ENCODE data around the gene ASB15.

The ASB15 gene

DNA sequence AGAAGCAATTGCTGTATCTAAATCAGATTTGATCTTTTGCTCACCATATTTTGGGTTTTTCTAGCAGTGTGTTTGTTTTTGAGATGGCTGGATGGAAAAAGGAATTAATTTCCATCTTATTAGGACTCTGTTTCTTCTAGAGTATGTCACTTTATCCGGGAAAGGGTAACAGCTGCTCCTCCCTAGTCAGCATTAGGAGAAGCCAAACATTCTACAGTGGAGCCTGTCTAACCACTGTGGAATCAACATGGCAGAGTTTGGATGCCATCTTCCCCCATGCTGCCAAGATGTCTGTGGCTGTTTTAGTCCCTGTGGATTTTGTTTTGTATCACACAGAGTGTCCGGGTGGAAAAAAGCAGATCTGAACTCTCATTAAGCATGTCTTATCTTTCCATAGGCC, 38.0 kb downstream of the ASB15 start:
- no peak for DNase-seq

- DNase-seq, result no peak
Observed at GRCh38 chr7:123640583-123640982, 39.0 kb downstream of the ASB15 start.

DNA sequence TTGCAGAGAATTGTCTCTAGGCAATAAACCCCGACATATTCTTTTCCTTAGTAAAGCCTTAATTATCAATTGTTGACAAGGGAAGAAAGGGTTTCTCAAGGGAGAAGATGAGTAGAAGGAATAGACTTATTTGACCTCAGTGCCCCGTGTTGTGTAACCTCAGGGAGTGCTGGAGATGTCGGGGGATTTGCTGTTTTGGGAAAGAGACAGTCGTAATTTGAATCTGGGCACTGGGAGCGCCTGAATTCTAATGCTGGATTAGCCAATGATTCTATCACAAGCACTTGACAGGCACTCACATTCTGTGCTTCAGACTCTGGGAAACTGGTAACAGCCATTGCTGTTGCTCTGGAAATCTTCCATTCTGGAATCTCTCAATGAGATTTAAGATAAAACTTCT, 40.3 kb downstream of the ASB15 start:
- DNase-seq, result no peak

DNA sequence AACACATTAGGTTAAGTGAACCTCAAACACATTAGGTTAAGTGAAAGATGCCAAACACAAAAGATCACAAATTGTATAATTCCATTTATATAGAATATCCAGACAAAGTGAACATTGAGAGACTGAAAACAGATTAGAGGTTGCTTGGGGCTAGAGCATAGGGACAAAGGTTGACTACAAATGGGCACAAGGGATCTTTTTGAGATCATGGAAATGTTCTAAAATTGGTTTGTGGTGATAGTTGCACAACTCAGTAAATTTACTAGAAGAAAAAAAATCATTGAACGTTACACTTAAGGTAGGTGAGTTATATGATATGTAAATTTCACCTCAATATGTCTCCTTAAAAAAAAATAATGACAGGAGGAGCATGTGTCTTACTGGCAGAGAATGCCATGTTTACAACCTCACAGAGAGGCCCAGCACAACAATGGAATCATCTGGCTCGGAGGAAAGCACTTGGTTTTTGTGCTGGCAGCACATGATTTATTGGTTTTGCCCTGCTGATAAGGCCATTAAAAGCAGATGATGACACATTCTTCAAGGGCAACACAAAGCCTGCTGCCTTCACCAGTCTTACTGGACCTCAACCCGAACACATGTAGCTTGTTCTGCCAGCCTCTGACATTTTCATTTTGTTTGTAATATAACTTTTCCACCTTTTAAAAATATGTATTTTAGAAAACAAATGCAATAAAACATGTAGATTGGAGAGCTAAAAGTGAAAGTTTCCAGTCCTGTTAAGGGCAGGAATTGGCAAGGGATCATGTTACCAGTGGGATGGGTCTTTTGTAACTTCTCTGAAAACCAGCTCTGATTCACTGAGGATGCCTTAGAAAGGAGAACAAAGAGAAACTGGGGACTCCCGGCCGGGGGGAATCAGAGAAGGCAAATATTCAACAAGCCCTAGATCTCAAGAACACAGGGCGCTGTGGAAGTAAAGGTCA, 42.1 kb downstream of the ASB15 start:
- peak; percentile 10 to 41 for DNase-seq

GRCh38 chr7:123645516-123645915, 43.9 kb downstream of the ASB15 start:
- no peak for DNase-seq

GRCh38 chr7:123647106-123647730, 45.6 kb downstream of the ASB15 start:
- DNase-seq, result no peak

DNA sequence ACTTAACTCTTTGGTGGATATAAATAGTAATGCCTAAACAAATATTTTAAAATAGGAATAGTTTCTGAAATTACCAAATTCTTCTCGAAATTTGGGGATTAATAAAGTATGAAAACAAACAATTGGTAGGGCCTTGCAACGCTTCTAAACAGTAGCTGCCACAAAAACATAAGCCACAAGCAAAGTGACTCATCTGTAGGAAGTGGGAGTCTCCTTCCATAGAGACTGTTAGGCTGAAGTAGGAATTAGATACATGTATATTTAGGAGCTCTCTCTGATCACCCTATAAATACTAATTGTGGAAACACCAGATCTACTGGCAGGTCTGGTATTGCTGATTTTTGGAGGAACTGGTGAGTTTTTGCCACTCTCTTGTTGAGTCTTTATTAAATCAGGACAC, 48.3 kb downstream of the ASB15 start:
- DNase-seq, result no peak

- no peak for DNase-seq
Observed at GRCh38 chr7:123650595-123650994, 49.0 kb downstream of the ASB15 start.

DNA sequence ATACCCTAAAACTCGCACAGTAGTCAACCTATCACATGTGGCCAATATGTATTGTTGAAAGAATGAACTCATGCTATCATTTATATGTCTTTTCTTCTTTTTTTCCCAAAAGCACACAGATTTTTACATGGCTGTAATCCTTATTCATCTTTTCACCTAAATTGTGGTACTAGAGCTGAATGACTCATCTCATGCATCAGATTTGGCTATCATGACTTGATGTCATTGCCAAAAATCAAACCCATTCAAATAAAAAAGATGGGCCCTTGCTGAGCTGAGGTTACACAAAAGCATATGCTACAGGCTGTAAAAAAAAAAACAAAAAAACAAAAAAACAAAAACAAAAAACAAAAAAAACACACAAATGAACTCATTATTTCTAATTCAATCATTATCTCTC, 50.8 kb downstream of the ASB15 start:
- no peak for DNase-seq

DNA sequence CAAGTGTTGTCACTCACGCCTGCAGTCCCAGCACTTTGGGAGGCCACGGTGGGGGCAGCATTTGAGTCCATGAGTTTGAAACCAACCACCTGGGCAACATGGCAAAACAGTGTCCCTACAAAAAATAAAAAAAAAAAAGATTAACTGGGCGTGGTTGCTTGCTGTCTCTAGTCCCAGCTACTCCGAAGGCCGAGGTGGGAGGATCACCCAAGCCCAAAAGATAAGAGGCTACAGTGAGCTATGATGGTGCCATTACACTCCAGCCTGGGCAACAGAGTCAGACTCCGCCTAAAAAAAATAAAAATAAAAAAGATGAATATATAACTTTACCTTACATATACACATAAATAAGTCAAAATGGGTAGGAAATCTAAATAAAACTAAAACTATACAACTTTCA, 51.5 kb downstream of the ASB15 start:
- DNase-seq, result no peak

DNA sequence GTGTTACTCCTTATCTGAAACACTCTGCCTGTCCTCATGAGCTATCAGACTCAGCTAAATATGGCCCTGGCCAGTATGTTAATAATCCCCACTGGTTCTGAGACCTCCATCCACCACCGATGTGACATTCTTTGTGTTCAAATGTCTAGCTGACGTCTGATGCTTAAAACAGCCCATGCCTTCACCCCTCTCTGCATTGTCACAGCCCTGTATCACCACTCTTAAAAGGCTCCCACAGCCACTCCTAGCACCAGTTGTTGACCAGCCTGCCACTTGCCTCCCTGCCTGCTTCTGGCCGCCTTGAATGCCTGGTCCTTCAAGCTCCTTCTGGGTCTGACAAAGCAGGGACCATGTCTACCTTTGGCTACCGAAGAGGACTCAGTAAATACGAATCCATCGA, 54.0 kb downstream of the ASB15 start, which contains the start of gene LMOD2:
LMOD2 (plus strand) TSS at position 253 of the 400 bp plus-strand sequence; CDS start at position 351, 98 bp downstream.
- no peak for DNase-seq

GRCh38 chr7:123656544-123657303, 55.1 kb downstream of the ASB15 start:
- DNase-seq, result no peak

- DNase-seq, result no peak
Observed at GRCh38 chr7:123657304-123657685, 55.7 kb downstream of the ASB15 start.

- DNase-seq, result no peak
Observed at GRCh38 chr7:123658023-123658422, 56.4 kb downstream of the ASB15 start.

- DNase-seq, result no peak
Observed at GRCh38 chr7:123660514-123661354, 59.1 kb downstream of the ASB15 start.

DNA sequence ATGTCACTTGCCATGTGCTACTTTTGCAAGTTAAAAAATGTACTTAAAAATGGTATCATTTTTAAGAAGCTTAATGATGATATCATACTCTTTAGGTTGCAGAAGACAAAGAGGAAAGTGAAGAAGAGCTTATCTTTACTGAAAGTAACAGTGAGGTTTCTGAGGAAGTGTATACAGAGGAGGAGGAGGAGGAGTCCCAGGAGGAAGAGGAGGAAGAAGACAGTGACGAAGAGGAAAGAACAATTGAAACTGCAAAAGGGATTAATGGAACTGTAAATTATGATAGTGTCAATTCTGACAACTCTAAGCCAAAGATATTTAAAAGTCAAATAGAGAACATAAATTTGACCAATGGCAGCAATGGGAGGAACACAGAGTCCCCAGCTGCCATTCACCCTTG, 60.1 kb downstream of the ASB15 start:
- DNase-seq, result no peak

DNA sequence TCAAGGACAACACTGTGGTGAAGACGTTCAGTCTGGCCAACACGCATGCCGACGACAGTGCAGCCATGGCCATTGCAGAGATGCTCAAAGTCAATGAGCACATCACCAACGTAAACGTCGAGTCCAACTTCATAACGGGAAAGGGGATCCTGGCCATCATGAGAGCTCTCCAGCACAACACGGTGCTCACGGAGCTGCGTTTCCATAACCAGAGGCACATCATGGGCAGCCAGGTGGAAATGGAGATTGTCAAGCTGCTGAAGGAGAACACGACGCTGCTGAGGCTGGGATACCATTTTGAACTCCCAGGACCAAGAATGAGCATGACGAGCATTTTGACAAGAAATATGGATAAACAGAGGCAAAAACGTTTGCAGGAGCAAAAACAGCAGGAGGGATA, 60.7 kb downstream of the ASB15 start:
- no peak for DNase-seq

DNA sequence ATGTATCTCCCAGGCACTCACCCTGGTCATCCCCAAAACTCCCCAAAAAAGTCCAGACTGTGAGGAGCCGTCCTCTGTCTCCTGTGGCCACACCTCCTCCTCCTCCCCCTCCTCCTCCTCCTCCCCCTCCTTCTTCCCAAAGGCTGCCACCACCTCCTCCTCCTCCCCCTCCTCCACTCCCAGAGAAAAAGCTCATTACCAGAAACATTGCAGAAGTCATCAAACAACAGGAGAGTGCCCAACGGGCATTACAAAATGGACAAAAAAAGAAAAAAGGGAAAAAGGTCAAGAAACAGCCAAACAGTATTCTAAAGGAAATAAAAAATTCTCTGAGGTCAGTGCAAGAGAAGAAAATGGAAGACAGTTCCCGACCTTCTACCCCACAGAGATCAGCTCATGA, 61.1 kb downstream of the ASB15 start:
- no peak for DNase-seq

DNA sequence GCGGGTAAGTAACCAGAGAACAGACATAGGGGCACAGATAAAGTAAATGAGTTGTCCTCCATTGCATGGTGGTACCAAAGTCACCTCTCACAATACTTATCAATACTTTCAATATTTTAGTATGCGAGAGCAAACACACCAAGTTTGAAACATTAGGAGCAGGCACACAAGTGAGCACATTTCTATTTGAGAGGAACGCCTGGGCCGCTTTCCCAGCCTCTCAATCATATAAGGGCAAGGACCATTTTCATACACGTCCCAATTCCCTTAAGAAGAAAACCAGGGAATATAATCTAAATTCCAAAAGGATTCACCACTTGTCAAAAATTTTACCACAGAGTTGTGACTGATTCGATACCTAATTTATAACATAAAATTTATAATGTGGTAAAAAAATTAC, 61.6 kb downstream of the ASB15 start:
- no peak for DNase-seq

- DNase-seq, result no peak
Observed at GRCh38 chr7:123665157-123665556, 63.5 kb downstream of the ASB15 start.

- DNase-seq, result no peak
Observed at GRCh38 chr7:123665896-123666295, 64.3 kb downstream of the ASB15 start.

- no peak for DNase-seq
Observed at GRCh38 chr7:123666492-123666891, 64.9 kb downstream of the ASB15 start.

GRCh38 chr7:123669485-123669884, 67.9 kb downstream of the ASB15 start:
- no peak for DNase-seq
